ENCODE results near the gene TXNDC11. TPM values are rescaled to one million over a fixed set of nuclear protein-coding genes. Genes with fewer than 3 reads are reported as not detected.

The TXNDC11 gene
- total RNA-seq, 1 experiment from 2014 or later, result 24.3 TPM

DNA sequence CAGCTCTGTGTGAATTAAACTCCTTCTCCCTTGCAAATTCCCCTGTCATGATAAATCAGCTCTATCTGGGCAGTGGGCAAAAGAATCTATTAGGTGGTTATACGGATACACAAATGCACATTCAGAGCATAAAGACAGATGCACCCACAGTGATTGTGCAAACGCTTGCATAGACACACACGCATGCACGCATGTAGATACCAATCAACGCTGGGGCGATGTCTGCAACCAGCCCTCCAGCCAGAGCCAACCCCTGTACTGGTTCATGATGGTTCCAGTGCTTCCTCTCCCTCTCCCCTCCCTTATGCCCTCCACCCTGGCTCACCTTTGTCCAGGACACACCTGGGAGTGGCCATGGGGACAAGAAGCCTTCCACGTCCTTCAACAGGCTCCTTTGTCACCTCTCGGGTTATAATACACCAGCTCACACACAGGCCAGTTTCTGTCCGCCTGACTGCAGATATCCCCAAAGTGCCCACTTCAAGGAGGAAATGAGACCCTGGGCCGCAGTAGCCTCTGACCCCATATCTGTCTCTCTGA, 107.5 kb downstream of the TXNDC11 start:
- Histone ChIP-seq H3K9me3 (no peaks in the 10 kb centered on the region), H3K4me3 (ENCODE audit: low read depth, low read length) (no peak overlapping the region), H3K4me1 (peaks cover 41% of the 10 kb centered on the region), H3K27me3 (replicated peaks; ENCODE audit: control insufficient read depth, insufficient read depth, low read length) (no peaks in the 10 kb centered on the region), H3K36me3 (ENCODE audit: control insufficient read depth, insufficient read depth, low read length) (no peaks in the 10 kb centered on the region)
- no TSS peak for BruUV-seq (replicated peaks)
- DNase-seq, result no peak
- H3K36me3 Mint-ChIP-seq (ENCODE audit: insufficient read depth, unreplicated experiment), result no peaks in the 10 kb centered on the region
- intact Hi-C loops (cut with micrococcal nuclease; ENCODE audit: unreplicated experiment), result loop anchor here (5.0 kb wide), 1 partner anchor 43 kb away; no protein-coding TSS in a partner anchor
- ChIA-PET CTCF (interaction anchor here (1.5 to 2.2 kb wide), 3 partner anchors 48 to 239 kb away, joined by 8 to 14 read pairs (median 9); partner anchors contain the start of gene LITAF), POLR2A (interaction anchor here (1.3 to 2.0 kb wide), 4 partner anchors 23 to 108 kb away, joined by 4 to 17 read pairs (median 6); partner anchors contain the start of genes LITAF and TXNDC11)
- TF ChIP-seq, protein P1, sequence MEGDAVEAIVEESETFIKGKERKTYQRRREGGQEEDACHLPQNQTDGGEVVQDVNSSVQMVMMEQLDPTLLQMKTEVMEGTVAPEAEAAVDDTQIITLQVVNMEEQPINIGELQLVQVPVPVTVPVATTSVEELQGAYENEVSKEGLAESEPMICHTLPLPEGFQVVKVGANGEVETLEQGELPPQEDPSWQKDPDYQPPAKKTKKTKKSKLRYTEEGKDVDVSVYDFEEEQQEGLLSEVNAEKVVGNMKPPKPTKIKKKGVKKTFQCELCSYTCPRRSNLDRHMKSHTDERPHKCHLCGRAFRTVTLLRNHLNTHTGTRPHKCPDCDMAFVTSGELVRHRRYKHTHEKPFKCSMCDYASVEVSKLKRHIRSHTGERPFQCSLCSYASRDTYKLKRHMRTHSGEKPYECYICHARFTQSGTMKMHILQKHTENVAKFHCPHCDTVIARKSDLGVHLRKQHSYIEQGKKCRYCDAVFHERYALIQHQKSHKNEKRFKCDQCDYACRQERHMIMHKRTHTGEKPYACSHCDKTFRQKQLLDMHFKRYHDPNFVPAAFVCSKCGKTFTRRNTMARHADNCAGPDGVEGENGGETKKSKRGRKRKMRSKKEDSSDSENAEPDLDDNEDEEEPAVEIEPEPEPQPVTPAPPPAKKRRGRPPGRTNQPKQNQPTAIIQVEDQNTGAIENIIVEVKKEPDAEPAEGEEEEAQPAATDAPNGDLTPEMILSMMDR (IDR thresholded peaks at IDR 0.05; ENCODE audit: insufficient read depth in 1 of 2, low read depth in 1 of 2, low read length in 1 of 2, severe bottlenecking in 1 of 2, unreplicated experiment in 1 of 2), result no peak
- no peaks in the 10 kb centered on the region for H3K4me1 Mint-ChIP-seq (ENCODE audit: low read depth, unreplicated experiment)
- peak overlapping the region; percentile 13 for H3K27ac Mint-ChIP-seq (ENCODE audit: unreplicated experiment)
- no peaks in the 10 kb centered on the region for H3K9me3 Mint-ChIP-seq (ENCODE audit: unreplicated experiment)
- no peaks in the 10 kb centered on the region for H3K27me3 Mint-ChIP-seq (ENCODE audit: insufficient read depth, unreplicated experiment)
- H3K4me3 Mint-ChIP-seq (ENCODE audit: unreplicated experiment), result peak overlapping the region; percentile 68

DNA sequence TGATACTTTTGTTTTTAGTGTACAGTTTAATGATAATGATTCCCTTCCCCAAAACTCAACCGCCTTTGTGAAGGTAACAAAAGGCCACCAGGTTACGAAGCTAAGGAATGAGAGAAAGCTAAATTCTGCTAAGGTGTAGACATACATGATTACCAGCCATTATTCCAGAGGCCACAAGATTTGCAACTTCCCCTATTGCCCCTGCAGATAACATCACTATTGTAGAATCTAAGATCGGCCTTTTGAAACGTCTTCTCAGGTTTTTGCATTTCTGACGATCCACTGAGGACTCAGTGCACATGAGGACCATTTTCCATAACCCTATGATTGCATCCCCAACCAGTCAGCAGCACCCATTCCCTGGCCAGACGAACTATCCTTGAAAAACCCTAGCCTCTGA, 108.3 kb downstream of the TXNDC11 start:
- no TSS peak for BruUV-seq (replicated peaks)
- H3K4me1 Mint-ChIP-seq (ENCODE audit: low read depth, unreplicated experiment), result no peaks in the 10 kb centered on the region
- H3K4me3 ChIP-seq (ENCODE audit: low read depth, low read length), result no peak overlapping the region

DNA sequence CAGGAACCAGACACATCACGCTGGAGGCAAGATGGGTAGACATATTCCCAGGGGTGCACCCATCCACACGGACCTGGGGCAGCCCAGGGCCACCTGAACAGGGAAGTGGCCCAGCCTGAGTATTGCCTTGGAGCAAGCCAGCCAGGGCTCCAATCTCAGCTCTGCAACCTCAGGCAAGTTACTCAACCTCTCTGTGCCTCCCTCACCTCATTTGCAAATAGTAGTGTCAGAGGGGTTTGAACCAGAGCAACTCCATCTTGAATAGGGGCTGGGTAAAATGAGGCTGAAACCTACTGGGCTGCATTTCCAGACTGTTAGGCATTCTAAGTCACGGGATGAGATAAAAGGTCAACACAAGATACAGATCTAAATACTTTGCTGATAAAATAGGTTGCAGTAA, 109.5 kb downstream of the TXNDC11 start:
- Histone ChIP-seq H3K4me1 (peaks cover 44% of the 10 kb centered on the region), H3K4me3 (ENCODE audit: low read depth, low read length) (no peak overlapping the region), H3K9me3 (no peaks in the 10 kb centered on the region), H3K36me3 (ENCODE audit: control insufficient read depth, insufficient read depth, low read length) (no peaks in the 10 kb centered on the region), H3K27me3 (replicated peaks; ENCODE audit: control insufficient read depth, insufficient read depth, low read length) (no peaks in the 10 kb centered on the region)
- Mint-ChIP-seq H3K27me3 (ENCODE audit: insufficient read depth, unreplicated experiment) (no peaks in the 10 kb centered on the region), H3K9me3 (ENCODE audit: unreplicated experiment) (no peaks in the 10 kb centered on the region), H3K4me1 (ENCODE audit: low read depth, unreplicated experiment) (no peaks in the 10 kb centered on the region), H3K4me3 (ENCODE audit: unreplicated experiment) (no peak overlapping the region), H3K36me3 (ENCODE audit: insufficient read depth, unreplicated experiment) (no peaks in the 10 kb centered on the region), H3K27ac (ENCODE audit: unreplicated experiment) (peak overlapping the region; percentile 75)
- intact Hi-C loops (cut with micrococcal nuclease; ENCODE audit: unreplicated experiment), result no loop called here
- ChIA-PET CTCF (no interaction called here), POLR2A (no interaction called here)
- BruUV-seq (replicated peaks), result no TSS peak
- TF ChIP-seq, protein P1 (IDR thresholded peaks at IDR 0.05; ENCODE audit: insufficient read depth in 1 of 2, low read depth in 1 of 2, low read length in 1 of 2, severe bottlenecking in 1 of 2, unreplicated experiment in 1 of 2), result no peak
- no peak for DNase-seq

More for the DNA sequence above, 108.3 kb downstream of the TXNDC11 start:
- CTCF ChIA-PET, result no interaction called here
- H3K36me3 ChIP-seq (ENCODE audit: control insufficient read depth, insufficient read depth, low read length), result no peaks in the 10 kb centered on the region
- no peaks in the 10 kb centered on the region for H3K27me3 ChIP-seq (replicated peaks; ENCODE audit: control insufficient read depth, insufficient read depth, low read length)
- TF ChIP-seq, protein P1 (IDR thresholded peaks at IDR 0.05; ENCODE audit: insufficient read depth in 1 of 2, low read depth in 1 of 2, low read length in 1 of 2, severe bottlenecking in 1 of 2, unreplicated experiment in 1 of 2), result no peak
- DNase-seq, result no peak
- Mint-ChIP-seq H3K27me3 (ENCODE audit: insufficient read depth, unreplicated experiment) (no peaks in the 10 kb centered on the region), H3K27ac (ENCODE audit: unreplicated experiment) (no peak overlapping the region), H3K4me3 (ENCODE audit: unreplicated experiment) (no peak overlapping the region), H3K36me3 (ENCODE audit: insufficient read depth, unreplicated experiment) (no peaks in the 10 kb centered on the region), H3K9me3 (ENCODE audit: unreplicated experiment) (no peaks in the 10 kb centered on the region)
- intact Hi-C loops (cut with micrococcal nuclease; ENCODE audit: unreplicated experiment), result no loop called here
- peaks cover 41% of the 10 kb centered on the region for H3K4me1 ChIP-seq
- H3K9me3 ChIP-seq, result no peaks in the 10 kb centered on the region
- POLR2A ChIA-PET, result no interaction called here
